Endothelial cell of umbilical vein (primary cell): ENCODE results near the gene INPP4B. TPM values are rescaled to one million over a fixed set of nuclear protein-coding genes. Genes with fewer than 3 reads are reported as not detected.

Experiments used
- BruUV-seq: library from RNA; stranded (reverse); fragments of 400-500 nt; replicated peaks from 2 replicates; lab custom pipeline; 2021; lab: Mats Ljungman, UMichigan
- CTCF ChIA-PET: fragments of 300-600, 350-600 bp; sonication (Branson Sonifier 250); formaldehyde crosslinking; loops from one replicate; lab custom pipeline; 2021; ENCODE audit warnings: antibody characterized with exemption, inconsistent platforms; lab: Charles Lee
- POLR2A ChIA-PET: fragments of 300-600, 350-600 bp; sonication (Branson Sonifier 250); formaldehyde crosslinking; loops from one replicate; lab custom pipeline; 2021; ENCODE audit warnings: antibody characterized with exemption, inconsistent platforms; lab: Charles Lee
- DNase-seq: peaks from one replicate; pipeline ENCODE4 v3.0.0-alpha.2; 2011; ENCODE audit warnings: low read depth, low spot score
- FAIRE-seq: peaks from 2 replicates; lab custom pipeline; 2011; peaks lifted over from hg19 to GRCh38; lab: Jason Lieb, UNC
- H2AFZ ChIP-seq: 2 replicates; pipeline ENCODE4 v1.6.0; 2012; ENCODE audit warnings: low read depth, low read length, control low read depth, inconsistent platforms
- H3K27ac ChIP-seq: 2 replicates; pipeline ENCODE4 v1.5.1; 2011; ENCODE audit warnings: low read depth, mild to moderate bottlenecking, control low read depth, low read length, moderate library complexity; ENCODE audit not compliant: insufficient read depth
- H3K27me3 ChIP-seq, 2 experiments: 2 replicates each; pipeline versions ENCODE4 v1.6.0 to v1.6.1; 2011; ENCODE audit warnings: low read length in 2 of 2, mixed read lengths in 1 of 2; ENCODE audit not compliant: control insufficient read depth in 2 of 2, insufficient read depth in 2 of 2
- H3K36me3 ChIP-seq, 2 experiments: 2 replicates in 1 of 2; 3 replicates in 1 of 2; pipeline ENCODE4 v1.5.1; 2011; ENCODE audit warnings: low read length in 2 of 2, mild to moderate bottlenecking in 1 of 2, moderate library complexity in 1 of 2; ENCODE audit not compliant: control insufficient read depth in 2 of 2, insufficient read depth in 2 of 2; ENCODE audit errors: extremely low read depth in 1 of 2
- H3K4me1 ChIP-seq: 3 replicates; pipeline ENCODE4 v1.5.1; 2011; ENCODE audit warnings: mild to moderate bottlenecking, low read length; ENCODE audit not compliant: control insufficient read depth, insufficient read depth; ENCODE audit errors: extremely low read depth
- H3K4me2 ChIP-seq: 2 replicates; pipeline ENCODE4 v1.6.1; 2011; ENCODE audit warnings: low read length, control low read depth, mixed read lengths; ENCODE audit not compliant: insufficient read depth
- H3K4me3 ChIP-seq, 3 experiments: fragments of 200-600 bp in 1 of 3; sonication (generic), shearing (Covaris generic) in 1 of 3; replicated peaks in 1 of 3; 2 replicates each; pipeline ENCODE4 v1.5.1; 2011 to 2016; ENCODE audit warnings: control low read depth in 3 of 3, low read length in 3 of 3, mild to moderate bottlenecking in 2 of 3, inconsistent platforms in 1 of 3, low read depth in 1 of 3, moderate library complexity in 1 of 3; ENCODE audit not compliant: insufficient read depth in 1 of 3
- H3K79me2 ChIP-seq: 2 replicates; pipeline ENCODE4 v1.6.0; 2012; ENCODE audit warnings: low read length, inconsistent platforms; ENCODE audit not compliant: control insufficient read depth, insufficient read depth
- H3K9ac ChIP-seq: replicated peaks from 2 replicates; pipeline ENCODE3; 2011; ENCODE audit warnings: low read length, control low read depth; ENCODE audit not compliant: insufficient read depth; ENCODE audit errors: extremely low read depth
- H3K9me1 ChIP-seq: replicated peaks from 3 replicates; pipeline ENCODE4 v1.6.0; 2011; ENCODE audit warnings: mild to moderate bottlenecking, low read length; ENCODE audit not compliant: control insufficient read depth, insufficient read depth; ENCODE audit errors: extremely low read depth
- H3K9me3 ChIP-seq: replicated peaks from 2 replicates; pipeline ENCODE4 v1.5.1; 2012; ENCODE audit warnings: low read length, inconsistent platforms; ENCODE audit not compliant: control insufficient read depth, insufficient read depth
- H4K20me1 ChIP-seq: replicated peaks from 2 replicates; pipeline ENCODE3; 2011; ENCODE audit warnings: mild to moderate bottlenecking, low read length; ENCODE audit not compliant: control insufficient read depth, insufficient read depth; ENCODE audit errors: extremely low read depth
- EZH2 ChIP-seq: IDR thresholded peaks from 2 replicates; pipeline ENCODE4 v1.6.1; 2012; ENCODE audit warnings: borderline replicate concordance, low read depth, mild to moderate bottlenecking, moderate library complexity, low read length, inconsistent platforms; ENCODE audit not compliant: severe bottlenecking
- FOS ChIP-seq: IDR thresholded peaks from 2 replicates; pipeline ENCODE4 v1.6.1; 2011; ENCODE audit warnings: mild to moderate bottlenecking, low read length, moderate library complexity, borderline replicate concordance; ENCODE audit not compliant: insufficient read depth
- GATA2 ChIP-seq: IDR thresholded peaks from 2 replicates; pipeline ENCODE4 v1.7.0; 2011; ENCODE audit warnings: low read depth, mild to moderate bottlenecking, moderate library complexity, mixed read lengths, low read length; ENCODE audit not compliant: insufficient read length, insufficient read depth
- JUN ChIP-seq: IDR thresholded peaks from 2 replicates; pipeline ENCODE4 v1.6.1; 2011; ENCODE audit warnings: borderline replicate concordance, low read depth; ENCODE audit not compliant: insufficient read length, insufficient read depth
- MYC ChIP-seq: IDR thresholded peaks from one replicate; pipeline ENCODE4 v1.6.1; 2011; ENCODE audit warnings: mild to moderate bottlenecking, low read depth, low read length
- POLR2A ChIP-seq: IDR thresholded peaks from 2 replicates; pipeline ENCODE4 v1.6.1; 2012; ENCODE audit warnings: low read depth, mild to moderate bottlenecking, control low read depth, low read length
- POLR2AphosphoS5 ChIP-seq: IDR thresholded peaks from 2 replicates; pipeline ENCODE4 v1.6.1; 2012; ENCODE audit warnings: low read depth, mild to moderate bottlenecking, control low read depth, low read length, moderate library complexity; ENCODE audit not compliant: insufficient read depth
- dilution Hi-C: fragments of 300-500 bp; cut with MboI; formaldehyde crosslinking; loops from one replicate; pipeline ENCODE4 v1.15.0; 2019; ENCODE audit warnings: low sequenced_read_pairs; ENCODE audit not compliant: extremely low pct_ligation_motif_present
- intact Hi-C: fragments of 100-400 bp; cut with micrococcal nuclease; formaldehyde crosslinking; loops from one replicate; pipeline ENCODE4 v1.10.0; 2022
- polyA plus RNA-seq, 4 experiments: library from polyadenylated mRNA; depleted of rRNA in 3 of 4; stranded (reverse) in 3 of 4; unstranded in 1 of 4; fragments of >200 nt; gene quantifications; 2 replicates each; pipeline versions ENCODE4 v1.2.1 to v1.2.3, GENCODE V29; 2011 to 2012; ENCODE audit warnings: missing spikeins in 1 of 4
- total RNA-seq: library from RNA; stranded (reverse); gene quantifications from 2 replicates; pipeline ENCODE4 v1.2.3, GENCODE V29; 2021
- TF ChIP-seq, protein P1 (sequence below), 2 donors: IDR thresholded peaks; 1 replicate in 1 of 2; 2 replicates in 1 of 2; pipeline ENCODE4 v1.5.1; 2011; ENCODE audit warnings: low read length in 2 of 2, mild to moderate bottlenecking in 2 of 2, moderate library complexity in 2 of 2, control low read depth in 1 of 2, inconsistent platforms in 1 of 2, low read depth in 1 of 2; ENCODE audit not compliant: insufficient read depth in 1 of 2; ENCODE audit errors: extremely low read depth in 1 of 2
- TF ChIP-seq, protein P2 (sequence below): IDR thresholded peaks from 2 replicates; pipeline ENCODE4 v1.6.1; 2011; ENCODE audit not compliant: insufficient read depth, insufficient read length

The INPP4B gene
- total and polyA plus RNA-seq, 2 donors (not counting 3 experiments of a cell fraction or from before 2014, with no cell fraction given) = 0.41 to 3.1 TPM

GRCh38 chr4:142519342-142519741 is 326.8 kb downstream of the INPP4B start:
- CTCF ChIA-PET = no interaction called here
- POLR2A ChIA-PET = no interaction called here
- dilution Hi-C loops (no loop called here), intact Hi-C loops (no loop called here)
- FAIRE-seq = no peak
- Histone ChIP-seq H4K20me1 (no peaks in the 10 kb centered on the region), H3K4me3 (no peak overlapping the region), H3K4me1 (no peaks in the 10 kb centered on the region), H3K27me3 (no peaks in the 10 kb centered on the region), H3K27ac (no peak overlapping the region), H3K9me3 (no peaks in the 10 kb centered on the region), H3K79me2 (no peaks in the 10 kb centered on the region), H3K36me3 (no peaks in the 10 kb centered on the region), H2AFZ (no peak overlapping the region), H3K9ac (no peak overlapping the region), H3K9me1 (no peaks in the 10 kb centered on the region), H3K4me2 (no peak overlapping the region)
- no TSS peak for BruUV-seq
- no peak for DNase-seq
- TF ChIP-seq EZH2 (no peak), MYC (no peak), FOS (no peak), JUN (no peak), POLR2A (no peak), GATA2 (no peak), POLR2AphosphoS5 (no peak)
- TF ChIP-seq, protein P1, sequence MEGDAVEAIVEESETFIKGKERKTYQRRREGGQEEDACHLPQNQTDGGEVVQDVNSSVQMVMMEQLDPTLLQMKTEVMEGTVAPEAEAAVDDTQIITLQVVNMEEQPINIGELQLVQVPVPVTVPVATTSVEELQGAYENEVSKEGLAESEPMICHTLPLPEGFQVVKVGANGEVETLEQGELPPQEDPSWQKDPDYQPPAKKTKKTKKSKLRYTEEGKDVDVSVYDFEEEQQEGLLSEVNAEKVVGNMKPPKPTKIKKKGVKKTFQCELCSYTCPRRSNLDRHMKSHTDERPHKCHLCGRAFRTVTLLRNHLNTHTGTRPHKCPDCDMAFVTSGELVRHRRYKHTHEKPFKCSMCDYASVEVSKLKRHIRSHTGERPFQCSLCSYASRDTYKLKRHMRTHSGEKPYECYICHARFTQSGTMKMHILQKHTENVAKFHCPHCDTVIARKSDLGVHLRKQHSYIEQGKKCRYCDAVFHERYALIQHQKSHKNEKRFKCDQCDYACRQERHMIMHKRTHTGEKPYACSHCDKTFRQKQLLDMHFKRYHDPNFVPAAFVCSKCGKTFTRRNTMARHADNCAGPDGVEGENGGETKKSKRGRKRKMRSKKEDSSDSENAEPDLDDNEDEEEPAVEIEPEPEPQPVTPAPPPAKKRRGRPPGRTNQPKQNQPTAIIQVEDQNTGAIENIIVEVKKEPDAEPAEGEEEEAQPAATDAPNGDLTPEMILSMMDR (IDR thresholded peaks at IDR 0.05; ENCODE audit: extremely low read depth in 1 of 2, insufficient read depth in 1 of 2, low read depth in 1 of 2, low read length in 2 of 2) = no peak
- TF ChIP-seq, protein P2, sequence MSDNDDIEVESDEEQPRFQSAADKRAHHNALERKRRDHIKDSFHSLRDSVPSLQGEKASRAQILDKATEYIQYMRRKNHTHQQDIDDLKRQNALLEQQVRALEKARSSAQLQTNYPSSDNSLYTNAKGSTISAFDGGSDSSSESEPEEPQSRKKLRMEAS = no peak
